HG03159 (cell line): ENCODE measurements around the gene MIAT.
"Not testable (repeated sequence)": the region's sequence is repeated elsewhere in the genome, so short reads cannot be mapped to it uniquely, and the experiment has no call there.

Source experiments
- ATAC-seq: cut with Tn5 transposase; IDR thresholded peaks from one replicate; pipeline ENCODE4 v1.9.1; 2021; ENCODE audit warnings: mild to moderate bottlenecking, moderate library complexity; ENCODE audit not compliant: unreplicated experiment

Gene MIAT

DNA sequence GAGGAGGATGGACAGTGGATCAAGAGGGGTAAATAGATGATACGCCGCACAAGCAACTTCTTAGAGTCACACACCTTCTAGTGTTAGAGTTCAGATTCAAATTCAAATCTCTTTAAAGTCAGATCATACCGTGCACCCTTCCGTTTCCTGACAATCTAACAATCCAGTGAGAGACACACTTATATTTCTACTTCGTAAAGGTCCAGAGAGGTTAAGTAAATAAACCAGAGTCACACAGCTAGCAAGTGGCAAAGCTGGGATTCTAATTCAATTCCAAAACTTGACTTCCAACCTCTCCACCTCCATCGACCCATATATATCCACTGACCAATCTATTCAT is 34.0 kb downstream of the MIAT start:
- no peak for ATAC-seq

DNA sequence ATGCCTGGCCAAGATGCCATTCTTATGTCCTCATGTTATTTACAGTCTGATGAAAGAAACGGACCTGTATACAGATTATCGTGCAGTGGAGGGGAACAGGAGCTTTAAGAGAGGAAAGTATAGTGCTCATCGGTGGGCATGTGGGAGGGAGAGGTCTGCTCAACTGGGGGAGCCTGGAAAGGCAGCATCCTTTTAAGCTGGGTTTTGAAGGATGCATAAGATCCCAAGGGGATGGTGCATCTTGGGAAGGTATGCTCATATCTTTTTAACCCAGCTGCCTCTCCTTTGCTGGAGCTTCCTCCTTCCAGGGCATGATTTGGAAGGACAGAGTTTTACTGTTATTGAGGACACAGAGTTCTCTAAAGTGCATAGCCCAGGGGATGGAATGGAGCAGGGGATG is 34.8 kb downstream of the MIAT start:
- no peak for ATAC-seq

DNA sequence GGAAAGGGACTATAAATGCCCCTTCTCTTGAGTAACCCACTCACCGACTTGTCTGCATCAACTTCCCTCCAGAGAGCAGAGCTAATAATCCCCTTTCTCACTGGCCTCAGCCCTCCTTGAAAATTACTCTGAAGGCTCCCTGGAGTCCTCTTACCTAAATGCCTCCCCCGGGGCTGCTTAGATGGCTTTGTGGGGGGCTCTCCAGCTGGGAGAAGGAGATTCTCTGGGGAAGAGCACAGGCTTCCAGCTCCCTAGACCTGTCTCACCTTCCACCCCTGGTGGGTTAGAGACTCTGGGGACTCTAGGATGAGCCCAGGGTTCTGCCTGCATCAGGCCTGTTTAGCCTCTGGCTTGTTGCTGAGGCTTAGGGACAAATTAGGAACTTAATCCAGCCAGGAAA is 39.8 kb downstream of the MIAT start:
- ATAC-seq, result no peak

DNA sequence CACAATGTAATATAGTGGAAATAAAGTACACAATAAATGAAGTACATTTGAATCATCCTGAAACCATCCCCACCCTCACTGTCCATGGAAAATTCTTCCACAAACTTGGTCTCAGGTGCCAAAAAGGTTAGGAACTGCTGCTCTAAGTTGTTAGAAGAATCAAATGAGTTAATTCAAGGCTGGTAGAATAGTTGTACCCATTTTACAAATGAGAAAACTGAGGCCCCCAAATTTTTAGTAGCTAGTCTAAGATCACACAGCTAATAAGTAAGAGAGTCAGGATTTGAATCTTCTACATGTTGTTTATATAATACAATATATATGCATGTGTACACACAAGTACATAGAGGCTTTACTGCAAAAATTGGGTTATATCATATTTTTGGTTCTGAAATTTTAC is 43.1 kb downstream of the MIAT start:
- ATAC-seq, result no peak

DNA sequence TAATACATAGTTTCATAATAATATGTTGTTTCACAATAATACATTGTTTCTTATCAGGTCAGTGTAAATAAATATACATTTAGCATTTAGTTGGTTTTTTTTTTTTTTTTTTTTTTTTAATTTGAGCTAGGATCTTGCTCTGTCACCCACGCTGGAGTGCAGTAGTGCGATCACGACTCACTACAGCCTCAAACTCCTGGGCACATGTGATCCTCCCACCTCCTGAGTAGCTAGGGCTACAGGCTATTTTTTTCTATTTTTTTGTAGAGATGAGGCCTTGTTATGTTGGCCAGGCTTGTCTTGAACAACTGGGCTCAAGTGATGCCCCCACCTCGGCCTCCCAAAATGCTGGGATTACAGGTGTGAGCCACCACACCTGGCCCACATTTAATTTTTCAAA is 43.5 kb downstream of the MIAT start:
- no peak for ATAC-seq

DNA sequence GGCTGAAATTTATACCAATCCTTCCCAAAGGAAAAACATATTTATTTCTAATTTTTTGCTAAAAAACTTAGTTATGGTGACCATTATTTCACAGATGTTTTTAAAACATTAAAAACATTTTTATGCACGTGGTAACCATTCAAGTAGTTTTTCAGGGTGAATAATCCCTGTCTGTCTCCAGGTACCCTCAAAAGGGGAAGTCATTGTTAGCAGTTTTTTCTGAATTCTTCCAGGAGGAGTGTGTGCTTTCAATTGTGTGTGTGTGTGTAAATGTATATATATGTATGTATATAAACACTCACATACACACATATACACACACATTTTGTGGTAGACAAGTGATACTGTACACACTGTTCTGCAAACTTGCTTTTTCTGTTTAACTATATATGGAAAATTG is 43.9 kb downstream of the MIAT start:
- ATAC-seq, result no peak

DNA sequence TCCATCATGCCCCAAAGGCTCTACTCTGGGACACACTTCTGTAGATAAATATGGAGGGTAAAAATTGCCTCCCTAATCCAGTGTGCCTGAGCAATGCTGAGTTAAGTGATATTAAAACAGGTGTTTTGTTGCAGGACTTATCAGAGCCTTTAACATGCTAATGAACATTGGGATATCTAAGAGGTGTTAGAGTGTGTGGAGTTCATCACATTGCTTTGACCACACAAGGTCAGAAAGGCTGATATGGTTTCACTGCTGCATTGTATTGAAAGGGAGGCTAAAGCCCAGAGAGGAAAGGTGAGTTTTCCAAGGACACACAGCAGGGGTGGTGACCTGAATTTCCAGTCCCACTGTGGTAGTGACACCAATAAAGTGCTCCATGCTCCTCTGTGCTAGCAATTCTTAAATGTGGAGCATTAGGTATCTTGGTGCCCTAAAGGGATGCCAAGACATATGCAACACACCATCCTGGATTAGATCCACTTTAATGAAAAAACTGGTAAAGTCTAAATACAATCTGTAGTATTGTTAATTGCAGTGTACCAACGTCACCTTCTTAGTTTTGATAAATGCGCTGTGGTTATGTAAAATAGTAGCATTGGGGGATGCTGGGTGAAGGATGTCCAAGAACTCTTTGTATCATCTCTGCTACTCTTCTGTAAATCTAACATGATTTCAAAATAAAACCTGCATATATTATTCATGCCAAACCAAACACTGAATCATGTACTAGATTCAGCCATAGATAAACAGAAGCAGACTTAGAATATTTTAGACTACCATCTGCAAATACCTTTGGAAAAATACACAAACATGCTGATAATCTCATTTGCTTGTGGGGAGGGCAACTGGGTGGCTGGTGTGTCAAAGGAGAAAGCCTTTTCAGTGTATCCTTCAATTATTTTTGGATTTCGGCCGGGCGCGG is 45.8 kb downstream of the MIAT start:
- no peak for ATAC-seq

DNA sequence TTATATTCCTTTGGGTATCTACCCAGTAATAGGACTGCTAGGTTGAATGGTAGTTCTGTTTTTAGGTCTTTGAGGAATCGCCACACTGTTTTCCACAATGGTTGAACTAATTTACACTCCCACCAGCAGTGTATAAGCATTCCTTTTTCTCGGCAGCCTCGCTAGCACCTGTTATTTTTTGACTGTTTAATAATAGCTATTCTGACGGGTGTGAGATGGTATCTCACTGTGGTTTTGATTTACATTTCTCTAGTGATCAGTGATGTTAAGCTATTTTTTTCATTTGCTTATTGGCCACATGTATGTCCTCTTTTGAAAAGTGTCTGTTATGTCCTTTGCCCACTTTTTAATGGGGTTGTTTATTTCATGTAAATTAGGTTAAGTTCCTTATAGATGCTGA is 48.0 kb downstream of the MIAT start:
- not testable (repeated sequence) for ATAC-seq

DNA sequence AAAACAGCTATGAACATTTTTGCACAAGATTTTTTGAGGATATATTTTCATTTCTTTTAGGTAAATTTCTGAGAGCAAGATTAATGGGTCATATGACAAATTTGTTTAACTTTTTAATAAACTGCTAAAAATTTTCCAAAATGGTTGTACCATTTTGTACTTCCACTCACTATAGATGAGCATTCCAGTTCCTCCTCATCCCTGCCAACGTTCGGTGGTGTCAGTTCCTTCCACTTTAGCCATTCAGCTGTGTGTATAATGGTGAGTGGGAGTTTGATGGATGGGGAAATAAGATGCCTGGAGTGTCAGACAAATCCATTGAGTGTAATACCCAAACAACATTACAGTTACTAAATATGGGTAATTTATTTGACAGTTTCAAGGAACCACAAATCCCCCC is 49.7 kb downstream of the MIAT start:
- no peak for ATAC-seq

DNA sequence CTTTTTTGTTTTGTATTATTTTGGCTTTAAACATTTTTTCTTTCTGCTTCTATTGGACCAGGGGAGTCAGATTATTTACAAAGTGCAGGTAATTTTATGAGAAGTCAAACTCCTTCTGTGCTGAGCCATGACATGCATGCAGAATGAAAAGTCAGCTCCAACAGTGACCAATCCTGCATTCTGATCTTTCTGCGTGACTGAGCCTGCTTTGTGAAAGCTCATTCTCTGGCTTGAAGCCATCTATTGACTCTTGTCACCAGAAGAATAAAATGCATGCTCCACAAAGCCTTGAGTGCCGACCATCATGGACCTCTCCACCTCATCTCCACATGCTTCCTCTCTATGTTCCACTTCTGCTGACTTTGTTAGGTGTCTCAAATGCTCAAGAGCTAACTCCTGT is 50.2 kb downstream of the MIAT start:
- no peak for ATAC-seq

DNA sequence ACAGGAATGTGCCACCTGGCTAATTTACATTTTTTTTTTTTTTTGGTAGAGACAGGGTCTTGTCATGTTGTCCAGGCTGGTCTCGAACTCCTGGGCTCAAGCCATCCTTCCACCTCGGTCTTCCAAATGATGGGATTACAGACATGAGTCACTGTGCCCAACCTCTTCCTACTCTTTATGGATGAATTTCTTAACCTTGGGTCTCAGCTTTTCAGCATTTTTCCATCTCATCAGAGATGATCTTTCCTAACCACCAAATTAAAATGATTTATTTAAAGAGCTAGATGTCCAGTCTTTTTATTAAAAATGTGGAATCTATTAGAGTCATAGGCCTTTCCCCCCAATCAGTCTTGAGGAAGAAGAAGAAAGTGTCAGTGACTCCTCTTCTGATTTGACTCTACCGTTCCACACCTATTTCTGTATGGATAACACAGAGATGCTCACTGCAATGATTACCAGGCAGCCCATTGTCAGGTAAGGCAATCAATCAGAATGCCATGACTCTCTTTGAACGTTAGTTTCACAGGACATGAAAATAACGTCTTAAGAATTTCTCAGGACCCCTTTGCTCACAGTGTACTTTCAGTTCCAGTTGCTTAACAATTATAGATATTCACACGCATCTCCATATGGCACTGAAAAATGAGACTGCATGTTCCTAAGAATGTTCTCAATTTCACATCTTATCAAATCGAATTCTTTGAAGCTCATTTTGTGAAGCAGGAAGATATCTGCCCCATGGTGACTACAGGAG is 51.0 kb downstream of the MIAT start:
- ATAC-seq, result no peak

DNA sequence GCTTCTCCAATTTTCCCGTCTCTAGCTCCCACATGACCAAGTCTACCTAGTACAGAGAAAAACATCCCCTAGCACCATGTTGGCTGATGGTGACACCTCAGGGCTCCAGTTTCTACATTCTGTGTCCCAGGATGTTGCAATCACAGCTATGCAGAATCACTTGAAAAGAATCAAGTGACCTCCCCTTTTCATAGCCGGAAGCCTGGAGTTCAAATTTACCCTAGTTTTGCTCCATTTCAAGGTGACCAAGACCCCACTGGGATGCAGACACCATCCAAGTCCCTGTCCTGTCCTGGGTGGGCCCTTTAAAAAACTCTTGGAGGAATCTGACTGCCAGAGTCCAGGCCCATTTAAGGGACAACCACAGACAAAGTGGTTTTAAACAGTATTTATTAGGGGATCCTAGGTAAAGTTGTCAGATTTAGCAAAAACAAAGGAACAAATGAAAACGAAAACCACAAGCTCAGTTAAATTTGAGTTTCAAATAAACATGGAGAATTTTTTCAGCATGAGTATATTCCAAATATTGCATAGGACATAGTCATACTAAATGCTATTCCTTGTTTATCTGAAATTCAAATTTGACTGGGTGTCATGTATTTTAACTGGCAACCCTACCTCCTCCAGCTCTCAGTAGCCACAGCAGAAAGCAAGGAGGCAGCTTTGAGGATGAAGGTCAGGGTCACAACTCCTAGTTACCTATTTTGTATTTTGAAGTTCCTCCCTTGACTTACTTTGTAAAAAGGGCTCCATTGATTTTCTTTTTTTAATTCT is 52.4 kb downstream of the MIAT start:
- ATAC-seq, result no peak

DNA sequence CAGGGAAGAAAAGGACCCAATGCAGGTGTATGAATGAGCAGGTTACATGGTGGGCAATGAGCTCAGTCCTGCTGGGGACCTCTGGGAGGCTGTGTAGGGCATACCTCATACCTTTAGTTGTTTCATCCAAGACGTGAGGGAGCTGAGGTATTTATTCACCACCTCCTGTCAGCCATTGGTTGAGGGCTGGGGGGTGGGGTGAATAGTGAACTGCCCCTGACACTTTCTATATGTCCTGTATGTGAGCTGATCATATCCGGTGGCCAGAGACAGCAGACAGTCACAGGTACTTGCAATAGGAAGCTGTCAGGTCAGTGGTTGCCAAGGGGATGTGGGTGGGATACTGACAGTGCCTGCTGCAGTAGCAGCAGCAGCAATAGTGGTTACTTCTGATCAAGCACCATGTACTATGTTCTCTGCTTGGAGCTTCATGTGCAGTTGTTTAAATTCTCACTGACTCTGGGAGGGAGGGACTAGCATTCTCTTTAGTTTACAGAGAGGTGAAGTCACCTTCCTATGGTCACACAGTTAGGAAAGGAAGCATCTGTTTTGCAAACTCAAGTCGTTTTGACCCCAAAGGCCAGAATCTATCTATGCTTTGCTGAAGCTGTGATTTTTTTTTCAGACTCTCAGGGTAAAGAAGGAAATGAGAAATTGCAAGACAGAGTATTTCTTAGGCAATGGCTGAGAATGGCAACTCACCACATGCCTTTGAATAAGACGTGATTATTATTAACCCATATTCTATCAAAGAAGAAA is 54.0 kb downstream of the MIAT start:
- ATAC-seq, result no peak

DNA sequence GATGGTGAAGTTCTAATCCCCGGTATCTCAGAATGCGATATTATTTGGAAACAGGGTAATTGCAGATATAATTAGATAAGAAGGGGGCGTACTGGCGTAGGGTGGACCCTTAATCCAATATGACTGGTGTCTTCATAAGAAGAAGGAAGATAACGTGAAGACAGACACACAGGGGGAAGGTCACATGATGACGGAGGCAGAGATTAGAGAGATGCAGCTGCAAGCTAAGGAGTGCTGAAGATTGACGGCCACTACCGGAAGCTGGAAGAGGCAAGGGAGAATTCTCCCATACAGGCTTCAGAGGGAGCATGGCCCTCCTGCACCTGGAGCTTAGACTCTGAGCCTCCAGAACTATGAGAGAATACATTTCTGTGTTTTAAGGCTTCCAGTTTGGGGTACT is 54.8 kb downstream of the MIAT start:
- no peak for ATAC-seq

DNA sequence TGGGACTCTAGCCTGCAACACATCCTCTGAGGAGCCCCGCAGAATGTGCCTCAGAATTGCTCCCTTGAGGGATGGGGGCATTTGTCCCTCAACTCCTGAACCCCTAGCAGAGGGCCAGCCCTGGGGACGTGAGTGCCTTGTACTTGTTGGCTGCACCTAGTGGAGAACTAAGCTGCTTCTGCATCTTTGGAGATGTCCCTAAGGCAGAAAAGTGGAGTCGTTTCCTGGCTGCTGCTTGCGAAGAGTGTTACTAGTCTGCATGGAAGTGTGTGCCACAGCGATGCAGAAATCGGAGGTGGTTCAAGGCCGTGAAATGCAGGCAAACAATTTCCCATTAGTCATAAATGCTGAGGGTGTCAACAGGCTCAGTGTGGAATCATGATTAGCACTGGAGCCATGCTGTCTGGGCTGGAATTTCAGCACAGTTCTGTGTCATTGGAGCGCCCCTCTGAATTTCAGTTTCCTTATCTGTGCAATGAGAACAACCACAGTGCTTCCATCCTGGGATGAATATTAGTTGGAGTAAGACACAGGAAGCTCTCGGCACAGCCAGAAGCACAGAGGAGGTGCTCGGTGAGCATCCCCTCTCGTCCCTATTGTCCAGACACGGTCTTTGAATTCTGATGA is 56.5 kb downstream of the MIAT start:
- no peak for ATAC-seq

DNA sequence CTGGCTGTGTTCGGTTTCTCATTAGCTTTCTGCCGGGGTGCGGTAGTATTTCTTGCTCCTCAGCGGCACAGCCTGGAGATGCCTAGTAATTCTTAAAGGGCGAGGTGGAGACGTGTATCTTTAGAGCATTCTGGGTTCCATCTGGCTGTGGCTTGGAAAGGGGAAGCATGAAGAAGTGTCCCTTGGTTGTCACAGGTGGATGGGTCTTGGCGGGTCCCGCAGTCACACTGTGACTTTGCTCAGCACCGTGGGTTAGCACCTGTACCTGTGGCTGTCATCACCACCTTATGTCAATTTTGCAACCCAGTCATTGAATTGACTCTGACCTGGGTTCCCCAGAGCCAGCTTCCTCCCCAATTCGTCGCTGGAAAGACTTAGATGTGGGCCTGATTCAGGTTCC is 57.6 kb downstream of the MIAT start:
- no peak for ATAC-seq

DNA sequence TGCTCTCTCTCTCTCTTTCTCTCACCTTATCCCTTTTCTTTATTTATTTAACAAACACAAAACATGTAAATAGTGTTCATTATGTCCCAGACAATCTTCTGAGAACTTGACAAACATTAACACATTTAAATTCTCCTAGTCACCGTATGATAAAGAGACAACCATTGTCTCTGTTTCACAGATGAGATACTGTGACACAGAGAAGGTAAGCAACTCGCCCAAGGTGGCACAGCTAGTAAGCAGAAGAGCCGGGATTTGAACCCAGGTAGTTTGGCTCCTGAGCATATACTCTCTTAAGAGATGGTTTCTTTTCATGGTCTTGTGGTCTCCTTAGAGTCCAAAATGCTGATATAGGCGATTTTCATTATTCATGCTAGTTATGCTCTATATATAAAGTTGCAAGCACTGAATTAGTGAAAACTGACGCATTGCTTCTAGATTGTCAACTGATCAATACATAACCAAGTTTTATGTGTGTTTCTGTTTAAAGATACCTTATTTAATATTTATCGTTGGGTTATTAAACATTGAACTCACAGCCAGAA is 58.1 kb downstream of the MIAT start:
- ATAC-seq, result no peak

DNA sequence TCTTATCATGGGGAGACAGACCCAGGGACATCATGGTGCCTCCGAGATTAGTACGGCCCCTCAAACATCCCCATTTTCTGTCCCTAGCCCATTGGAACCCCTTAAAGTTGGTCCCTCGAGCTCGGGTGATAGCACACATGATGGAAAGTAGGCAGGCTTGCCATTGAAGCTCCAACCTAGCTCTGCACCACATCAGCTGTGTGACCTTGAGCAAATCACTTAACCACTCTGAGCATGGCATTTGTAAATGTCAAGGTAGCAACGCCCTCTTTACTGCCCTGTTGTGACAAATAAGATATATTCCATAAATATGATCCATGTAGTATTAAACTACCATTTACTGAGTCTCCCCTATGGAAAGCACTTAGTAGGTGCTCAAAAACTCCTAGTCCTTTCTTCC is 61.1 kb downstream of the MIAT start:
- no peak for ATAC-seq

DNA sequence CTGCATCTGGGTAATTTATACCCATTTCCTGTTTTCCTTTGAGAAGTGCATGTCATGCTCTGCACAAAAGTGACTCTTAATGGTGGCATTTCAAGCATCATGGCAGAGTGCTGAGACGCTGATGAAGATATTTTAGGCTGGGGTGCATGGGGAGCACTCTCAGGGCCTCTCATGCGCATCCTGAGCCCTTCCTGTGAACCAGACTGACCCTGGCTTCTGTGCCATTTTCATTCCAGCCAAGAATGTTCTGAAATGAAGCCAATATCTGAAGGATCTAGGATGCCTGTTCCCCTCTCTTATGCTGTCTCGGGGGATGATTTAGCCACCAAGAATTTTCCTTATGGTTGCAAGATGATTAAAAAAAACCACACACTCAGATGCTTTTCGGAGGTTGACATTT is 61.5 kb downstream of the MIAT start:
- no peak for ATAC-seq

DNA sequence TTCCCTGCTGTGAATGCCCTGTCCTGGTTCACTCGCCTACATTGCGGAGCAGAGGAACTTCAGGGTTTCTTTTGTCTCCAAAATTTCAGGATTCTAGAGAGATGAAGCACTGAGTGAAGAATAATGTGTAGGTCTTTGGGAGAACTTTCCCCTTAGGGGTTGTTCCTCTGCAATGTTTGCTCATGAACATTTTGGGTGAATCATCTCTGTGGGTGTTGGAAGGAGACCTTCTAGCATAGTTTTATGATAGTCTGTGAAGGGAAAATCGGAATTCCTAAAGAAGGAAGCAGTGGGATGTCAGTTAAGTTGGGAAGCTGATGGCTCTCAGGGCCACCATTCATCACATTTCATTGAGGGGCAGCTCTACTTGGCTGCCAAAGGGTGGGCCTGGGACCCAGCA is 64.8 kb downstream of the MIAT start:
- no peak for ATAC-seq
